ENCODE data around the gene ADGRB3.
"Not testable (repeated sequence)": the region's sequence is repeated elsewhere in the genome, so short reads cannot be mapped to it uniquely, and the experiment has no call there.

ADGRB3 gene

DNA sequence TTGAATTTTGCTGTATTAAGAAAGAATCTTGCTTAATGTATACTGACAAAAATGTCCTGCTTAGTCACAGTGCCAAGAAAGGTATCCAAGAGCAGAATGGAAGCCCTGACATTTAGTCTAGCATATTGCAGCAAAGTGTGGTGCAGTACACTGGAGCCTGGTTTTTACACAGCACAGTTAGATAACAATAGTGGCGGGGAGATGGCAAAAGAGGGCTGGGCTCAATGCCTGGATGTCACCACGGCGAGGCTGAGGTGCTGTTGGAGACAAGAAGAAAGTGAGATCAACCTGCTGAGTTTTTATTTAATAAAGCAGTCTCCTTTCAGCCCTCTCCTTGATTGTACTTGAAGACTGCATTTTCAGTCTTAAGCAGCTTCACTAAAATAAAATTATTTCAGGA, 735.7 kb downstream of the ADGRB3 start:
- no peak for DNase-seq

GRCh38 chr6:69378326-69378725, 743.2 kb downstream of the ADGRB3 start:
- DNase-seq: no peak

GRCh38 chr6:69379518-69379917, 744.4 kb downstream of the ADGRB3 start:
- DNase-seq: no peak

DNA sequence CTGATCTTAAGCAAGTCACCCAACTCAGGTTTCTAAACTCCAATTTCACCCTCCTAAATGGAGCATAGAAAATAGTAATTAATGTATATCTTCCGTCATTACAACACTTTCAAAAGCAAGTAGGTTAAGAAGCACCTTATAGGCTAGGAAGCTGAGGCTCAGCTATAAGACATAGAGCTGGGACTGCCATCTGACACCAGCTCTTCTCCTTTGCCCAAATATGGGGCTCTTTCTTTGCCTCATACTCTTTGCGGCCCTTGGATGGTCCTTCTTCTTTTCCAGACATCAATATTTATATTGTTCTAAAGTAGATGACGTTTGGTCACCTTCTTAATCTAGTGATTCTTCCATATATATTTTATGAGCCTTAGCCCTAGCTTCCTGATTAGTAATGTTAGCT, 748.5 kb downstream of the ADGRB3 start:
- DNase-seq: no peak

DNA sequence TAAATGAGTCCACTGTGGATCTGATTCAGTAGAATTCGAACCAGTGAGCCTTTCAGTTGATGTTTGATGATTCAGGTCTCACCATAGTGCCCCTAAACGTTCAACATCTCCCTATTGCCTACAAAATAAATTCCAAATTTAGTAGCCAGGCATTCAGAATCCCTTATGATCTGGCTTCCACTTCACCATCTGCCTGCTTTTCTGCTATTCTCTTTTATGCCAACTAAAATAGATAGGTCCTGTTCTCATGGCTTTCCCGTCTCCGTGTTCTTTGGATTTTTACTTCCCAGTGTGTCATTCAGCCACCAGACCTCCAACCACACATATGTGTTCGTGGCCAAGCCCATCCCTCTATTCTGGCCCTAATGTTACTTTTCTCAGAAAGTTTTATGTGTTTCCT, 751.3 kb downstream of the ADGRB3 start:
- DNase-seq: no peak

DNA sequence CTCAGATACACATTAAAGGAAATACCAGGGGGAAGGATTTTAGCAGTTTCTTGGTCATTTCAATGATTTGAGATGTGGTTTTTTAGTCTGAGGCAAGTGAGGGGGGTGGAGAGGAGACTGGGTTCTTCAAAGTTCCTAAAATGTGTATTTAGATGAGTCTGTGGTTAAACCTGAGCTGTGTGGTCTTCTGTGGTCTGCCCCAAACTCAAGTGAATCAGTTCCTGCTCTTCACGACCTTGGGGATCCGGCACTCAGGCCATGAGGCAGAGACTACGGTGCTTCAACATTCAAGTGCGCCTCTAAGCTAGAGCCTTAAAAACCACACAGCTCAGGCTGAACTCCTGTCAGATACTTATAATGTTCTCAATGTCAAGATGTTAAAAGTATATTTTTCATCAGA, 755.0 kb downstream of the ADGRB3 start:
- DNase-seq: no peak

GRCh38 chr6:69391106-69391505, 756.0 kb downstream of the ADGRB3 start:
- no peak for DNase-seq

DNA sequence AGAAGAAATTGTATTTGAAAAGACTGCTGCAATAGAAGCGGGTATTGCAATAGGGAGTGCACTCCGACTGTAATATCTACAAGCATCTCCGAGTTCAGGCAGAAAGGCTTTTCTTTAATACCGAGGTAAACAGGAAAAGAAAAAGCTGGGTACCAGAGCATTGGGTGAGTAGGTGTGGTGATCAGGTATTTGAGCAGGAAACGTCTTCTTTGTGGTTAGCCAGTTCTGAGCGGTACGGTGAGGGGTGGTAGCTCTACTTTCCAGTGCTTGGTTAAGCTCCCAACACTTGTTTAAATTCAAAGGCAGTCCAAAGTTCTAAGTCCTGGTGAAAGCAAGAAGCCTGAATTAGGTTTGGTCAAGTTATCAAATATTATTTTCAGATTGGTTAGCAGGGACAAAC, 757.7 kb downstream of the ADGRB3 start:
- no peak for DNase-seq

- no peak for DNase-seq
Observed at GRCh38 chr6:69398311-69398710, 763.2 kb downstream of the ADGRB3 start.

DNA sequence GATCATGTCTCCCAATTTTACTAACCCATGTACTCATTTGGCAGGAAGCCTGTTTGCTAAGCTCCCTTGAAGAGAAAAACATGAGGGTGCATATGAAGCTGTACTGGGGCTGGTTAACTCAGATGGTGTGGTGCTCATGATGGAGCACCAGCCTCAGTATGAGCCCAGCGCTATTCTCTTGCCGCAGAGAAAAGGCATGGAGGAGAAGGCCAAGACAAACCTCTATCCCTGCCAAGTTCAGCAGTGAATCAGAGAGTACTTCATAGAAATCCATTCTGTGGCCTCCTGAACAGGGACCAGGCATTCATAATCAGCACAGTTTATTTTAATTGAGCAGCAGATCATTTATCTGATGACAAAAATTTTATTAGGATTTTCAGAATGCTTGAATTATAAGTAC, 763.6 kb downstream of the ADGRB3 start:
- no peak for DNase-seq

DNA sequence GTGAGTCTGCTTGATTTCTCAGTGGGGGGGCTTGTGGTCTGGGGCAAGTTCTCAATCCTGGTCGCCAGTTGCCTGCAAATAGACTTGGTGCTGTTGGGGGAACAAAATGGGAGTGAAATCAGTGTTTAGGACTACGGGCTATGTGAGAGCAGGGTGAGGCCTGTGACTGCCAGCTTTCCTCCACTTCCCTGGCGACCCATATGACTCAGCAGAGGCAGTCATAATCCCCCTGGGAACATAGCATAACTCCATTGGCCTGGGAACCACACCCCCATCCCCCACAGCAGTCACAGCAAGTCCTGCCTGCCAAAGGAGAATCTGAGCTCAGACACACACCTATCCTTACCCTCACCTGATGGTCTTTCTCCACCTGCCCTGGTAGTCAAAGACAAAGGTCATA, 773.8 kb downstream of the ADGRB3 start:
- no peak for DNase-seq

GRCh38 chr6:69416776-69417175, 781.7 kb downstream of the ADGRB3 start:
- DNase-seq: no peak

DNA sequence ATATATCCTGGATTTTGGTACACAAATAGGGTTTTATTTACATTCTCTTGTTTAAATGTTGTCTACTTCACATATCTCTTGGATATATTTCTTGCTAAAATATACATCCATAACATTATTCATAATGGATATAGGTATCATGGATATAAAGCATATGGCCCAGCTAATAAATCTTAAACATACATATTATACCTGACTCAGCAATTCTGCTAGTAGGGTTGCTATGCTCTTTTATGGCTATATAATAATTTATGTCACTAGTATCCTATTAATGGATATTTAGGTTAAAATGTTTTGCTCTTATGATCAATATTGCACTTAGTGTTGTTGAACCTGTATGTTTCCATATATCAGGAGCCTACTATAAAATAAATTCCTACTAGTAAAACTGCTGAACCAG, 786.2 kb downstream of the ADGRB3 start:
- no peak for DNase-seq

DNA sequence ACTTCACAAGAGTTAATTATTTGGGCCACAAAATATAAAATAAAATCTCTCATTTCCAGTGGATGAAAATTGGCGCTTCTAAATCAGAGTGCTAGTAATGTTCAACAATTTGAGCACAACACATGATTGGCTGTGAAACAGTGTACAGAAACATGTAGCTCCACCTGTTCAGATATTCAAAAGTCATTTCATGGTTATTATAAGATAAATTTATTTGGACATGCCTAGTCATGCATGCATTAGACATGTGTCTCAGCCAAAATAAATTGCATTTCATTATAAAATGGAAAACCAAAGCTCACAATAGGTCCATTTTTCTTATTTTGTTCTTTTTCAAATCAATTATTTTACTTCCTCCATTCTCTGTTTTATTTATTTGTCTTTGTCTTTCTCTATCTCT, 786.9 kb downstream of the ADGRB3 start:
- DNase-seq: no peak

DNA sequence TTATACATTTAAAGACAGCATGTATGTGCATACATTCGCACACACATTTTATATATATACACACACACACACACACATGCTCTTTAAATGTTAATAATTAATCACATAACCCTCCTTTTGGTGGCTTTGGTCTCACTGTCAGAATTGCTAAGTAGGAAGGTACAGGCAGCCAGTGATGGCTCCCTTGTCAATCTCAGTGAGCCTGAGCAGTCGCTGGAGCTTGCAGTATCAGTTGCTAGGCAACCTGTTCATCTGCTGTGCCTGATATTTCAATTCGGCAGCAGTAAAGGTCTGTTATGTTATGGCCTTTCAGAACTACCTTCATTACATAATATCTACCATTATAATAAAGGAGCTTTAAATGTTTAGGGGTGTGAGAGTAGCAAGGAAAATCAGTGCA, 787.4 kb downstream of the ADGRB3 start:
- no peak for DNase-seq

GRCh38 chr6:69423785-69424184, 788.7 kb downstream of the ADGRB3 start:
- no peak for DNase-seq

DNA sequence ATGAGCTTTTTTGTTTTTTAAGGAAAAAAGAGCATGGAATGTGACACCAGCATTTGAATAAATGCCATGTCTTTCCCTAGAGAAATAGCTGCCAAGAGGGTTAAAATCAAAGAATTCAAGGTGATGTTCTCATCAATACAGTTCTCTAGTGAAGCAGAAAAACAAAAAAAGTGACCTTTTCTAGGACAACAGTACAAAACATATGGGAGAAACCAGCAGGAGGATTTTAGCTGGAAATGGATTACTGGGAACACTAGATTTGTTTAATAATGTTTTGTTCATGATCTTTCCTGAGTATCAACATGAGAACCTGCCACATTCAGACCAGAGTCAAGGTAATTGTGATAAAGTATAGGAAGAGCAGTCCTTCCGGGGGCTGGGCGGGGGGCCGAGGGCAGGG, 789.5 kb downstream of the ADGRB3 start:
- no peak for DNase-seq

GRCh38 chr6:69427882-69428281, 792.8 kb downstream of the ADGRB3 start:
- no peak for DNase-seq

DNA sequence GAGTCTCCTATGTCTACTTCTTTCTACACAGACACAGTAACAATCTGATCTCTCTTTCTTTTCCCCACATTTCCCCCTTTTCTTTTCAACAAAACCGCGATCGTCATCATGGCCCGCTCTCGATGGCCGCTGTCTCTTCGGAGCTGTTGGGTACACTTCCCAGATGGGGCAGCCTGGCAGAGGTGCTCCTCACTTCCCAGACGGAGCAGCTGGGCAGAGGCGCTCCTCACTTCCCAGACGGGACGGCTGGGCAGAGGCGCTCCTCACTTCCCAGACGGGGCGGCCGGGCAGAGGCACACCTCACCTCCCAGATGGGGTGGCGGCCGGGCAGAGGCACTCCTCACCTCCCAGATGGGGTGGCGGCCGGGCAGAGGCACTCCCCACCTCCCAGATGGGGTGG, 797.1 kb downstream of the ADGRB3 start:
- not testable (repeated sequence) for DNase-seq

GRCh38 chr6:69433116-69433515, 798.0 kb downstream of the ADGRB3 start:
- DNase-seq: not testable (repeated sequence)

GRCh38 chr6:69438113-69438512, 803.0 kb downstream of the ADGRB3 start:
- DNase-seq: no peak
